ENCODE results near the gene ALOX15B. TPM values are rescaled to one million over a fixed set of nuclear protein-coding genes. Genes with fewer than 3 reads are reported as not detected.

ALOX15B gene
- total and polyA plus RNA-seq, 2 of the 13 experiments (the other 11 are each of a cell fraction or from before 2014, with no cell fraction given) = not detected

GRCh38 chr17:8062435-8062806 lies 23.6 kb downstream of the ALOX15B start (continued):
- no peak for TF ChIP-seq ZNF687 (CRISPR knock-in tag; IDR thresholded peaks at IDR 0.05)
- TF ChIP-seq HCFC1 (IDR thresholded peaks at IDR 0.05; ENCODE audit: low read depth, low read length) = no peak
- TF ChIP-seq NRL (CRISPR knock-in tag; IDR thresholded peaks at IDR 0.05; ENCODE audit: borderline replicate concordance) = no peak
- TF ChIP-seq ZNF512 (CRISPR knock-in tag; IDR thresholded peaks at IDR 0.05) = no peak
- no peak for TF ChIP-seq ZMYM3 (CRISPR knock-in tag; IDR thresholded peaks at IDR 0.05)

GRCh38 chr17:8062807-8063483 lies 24.1 kb downstream of the ALOX15B start:
- Histone ChIP-seq H3K9ac (ENCODE audit: insufficient read depth, low read depth, low read length) (no peak overlapping the region), H3K4me3 (replicated peaks in 1 of 3; ENCODE audit: insufficient read depth in 1 of 3, low read depth in 2 of 3, low read length in 3 of 3) (no peak overlapping the region), H3K27me3 (ENCODE audit: control insufficient read depth in 1 of 2, insufficient read depth in 2 of 2, low read length in 2 of 2) (peaks cover 4 to 23% of the 10 kb centered on the region in 2 experiments; a peak in 4 of 5 replicates), H2AFZ (ENCODE audit: low read length) (no peak overlapping the region), H3K4me2 (ENCODE audit: low read depth, low read length) (no peak overlapping the region), H3K36me3 (replicated peaks in 1 of 2; ENCODE audit: control insufficient read depth in 1 of 2, insufficient read depth in 2 of 2, low read length in 2 of 2) (no peaks in the 10 kb centered on the region), H4K20me1 (ENCODE audit: insufficient read depth, low read length) (peaks cover 48% of the 10 kb centered on the region), H3K4me1 (ENCODE audit: insufficient read depth, low read length) (peaks cover 21% of the 10 kb centered on the region), H3K79me2 (ENCODE audit: insufficient read depth, low read length) (no peaks in the 10 kb centered on the region), H3K9me3 (ENCODE audit: low read length) (no peaks in the 10 kb centered on the region), H3K27ac (ENCODE audit: extremely low read length, insufficient read depth, low read length) (no peak overlapping the region)
- 78% methylated on average over 15 of the region's 15 CpGs for WGBS (ENCODE audit: low lambda C conversion rate)
- in situ Hi-C loops (cut with HindIII; ENCODE audit: extremely low pct_ligation_motif_present, low pct_unique_long_range_greater_than_20kb) = no loop called here
- ChIA-PET CTCF (ENCODE audit: low intra/inter-chr PET ratio, low total read pairs) (no interaction called here), POLR2A (no interaction called here)
- BruUV-seq (replicated peaks) = no TSS peak
- ATAC-seq (no peak), FAIRE-seq (no peak), DNase-seq (ENCODE audit: low spot score) (no peak)
- peak in 1 of 2 experiments; percentile 43; a peak in 1 of 4 replicates for TF ChIP-seq POLR2A (IDR thresholded peaks at IDR 0.05; ENCODE audit: insufficient read depth in 1 of 2, low read depth in 2 of 2, low read length in 2 of 2)
- TF ChIP-seq ZZZ3 (CRISPR knock-in tag; IDR thresholded peaks at IDR 0.05; ENCODE audit: borderline replicate concordance) = no peak
- intact Hi-C loops (cut with micrococcal nuclease; ENCODE audit: unreplicated experiment) = loop anchor here (5.0 kb wide), 1 partner anchor 49 kb away; no protein-coding TSS in a partner anchor
